Peyer's patch (tissue), 4 donors: ENCODE measurements around the gene ZNF318. TPM values are rescaled to one million over a fixed set of nuclear protein-coding genes. Genes with fewer than 3 reads are reported as not detected.
"Not testable (repeated sequence)": the region's sequence is repeated elsewhere in the genome, so short reads cannot be mapped to it uniquely, and the experiment has no call there.

Source experiments
- DNase-seq, 3 donors: peaks; one replicate each; pipeline ENCODE4 v3.0.0-alpha.2; 2017 to 2019
- H3K27ac ChIP-seq, 4 donors: fragments of 200-600 bp; sonication (generic); one replicate each; pipeline ENCODE4 v1.5.1; 2016 to 2019
- H3K27me3 ChIP-seq, 2 donors: fragments of 200-600 bp; sonication (generic); one replicate each; pipeline ENCODE4 v1.5.1; 2019
- H3K36me3 ChIP-seq, 3 donors: fragments of 200-600 bp; sonication (generic); one replicate each; pipeline ENCODE4 v1.5.1; 2016 to 2019
- H3K4me1 ChIP-seq, 4 donors: fragments of 200-600 bp; sonication (generic); one replicate each; pipeline ENCODE4 v1.5.1; 2016 to 2019
- H3K4me3 ChIP-seq, 4 donors: fragments of 200-600 bp; sonication (generic); 1 replicate in 3 of 4; 2 replicates in 1 of 4; pipeline ENCODE4 v1.5.1; 2016 to 2019; ENCODE audit warnings: mild to moderate bottlenecking in 1 of 4
- H3K9me3 ChIP-seq, 4 donors: fragments of 200-600 bp; sonication (generic); one replicate each; pipeline ENCODE4 v1.5.1; 2016 to 2019; ENCODE audit warnings: mild to moderate bottlenecking in 1 of 4
- CTCF ChIP-seq, 6 experiments: fragments of 450-650 bp in 4 of 6; fragments of 200-600 bp in 2 of 6; sonication (generic) in 1 of 6; IDR thresholded peaks; one replicate each; pipeline ENCODE4 v1.5.1; 2017 to 2019; ENCODE audit warnings: antibody characterized with exemption in 6 of 6, mild to moderate bottlenecking in 3 of 6, moderate library complexity in 1 of 6
- POLR2A ChIP-seq, 2 donors: fragments of 450-650 bp; IDR thresholded peaks; one replicate each; pipeline ENCODE4 v1.5.1; 2017; ENCODE audit warnings: antibody characterized with exemption in 2 of 2, mild to moderate bottlenecking in 2 of 2, moderate library complexity in 2 of 2
- total RNA-seq, 4 donors: library from RNA; depleted of rRNA; stranded (reverse); fragments of >200 nt; gene quantifications; one replicate each; pipeline ENCODE4 v1.1.0, GENCODE V29; 2016

The ZNF318 gene
- total RNA-seq, 4 donors from 2014 or later: 16.6 to 42.9 (median 24.5) TPM

GRCh38 chr6:43303751-43304331 lies 65.6 kb downstream of the ZNF318 start:
- H3K36me3 ChIP-seq: no peaks in the 10 kb centered on the region
- peaks cover 0 to 9% (median 3%) of the 10 kb centered on the region in 4 donors for H3K4me1 ChIP-seq
- H3K9me3 ChIP-seq: no peaks in the 10 kb centered on the region
- no peak overlapping the region for H3K27ac ChIP-seq
- DNase-seq: no peak
- TF ChIP-seq CTCF (IDR thresholded peaks at IDR 0.05): no peak
- no peak for TF ChIP-seq POLR2A (IDR thresholded peaks at IDR 0.05)
- no peaks in the 10 kb centered on the region for H3K27me3 ChIP-seq
- H3K4me3 ChIP-seq: no peak overlapping the region

GRCh38 chr6:43303006-43303405 lies 66.4 kb downstream of the ZNF318 start:
- H3K4me1 ChIP-seq, H3K27ac ChIP-seq, H3K4me3 ChIP-seq, H3K36me3 ChIP-seq, H3K9me3 ChIP-seq, H3K27me3 ChIP-seq: not testable (repeated sequence)
- DNase-seq: peak in 2 of 3 donors; percentile 13 to 38

GRCh38 chr6:43302126-43302525 lies 67.3 kb downstream of the ZNF318 start:
- Histone ChIP-seq H3K36me3 (no peaks in the 10 kb centered on the region), H3K27me3 (no peaks in the 10 kb centered on the region)

GRCh38 chr6:43301081-43301870 lies 68.2 kb downstream of the ZNF318 start:
- Histone ChIP-seq H3K36me3 (no peaks in the 10 kb centered on the region), H3K4me3 (no peak overlapping the region), H3K27ac (no peak overlapping the region), H3K4me1 (no peaks in the 10 kb centered on the region), H3K9me3 (no peaks in the 10 kb centered on the region), H3K27me3 (no peaks in the 10 kb centered on the region)
- DNase-seq: peak in 2 of 3 donors; percentile 10 to 36
- no peak for TF ChIP-seq CTCF (IDR thresholded peaks at IDR 0.05)
- TF ChIP-seq POLR2A (IDR thresholded peaks at IDR 0.05): no peak

More at GRCh38 chr6:43302126-43302525, 67.3 kb downstream of the ZNF318 start:
- Histone ChIP-seq H3K4me1 (no peaks in the 10 kb centered on the region), H3K9me3 (no peaks in the 10 kb centered on the region), H3K27ac (no peak overlapping the region), H3K4me3 (no peak overlapping the region)
- peak in 2 of 3 donors; percentile 4 to 26 for DNase-seq
- TF ChIP-seq POLR2A (IDR thresholded peaks at IDR 0.05) (no peak), CTCF (IDR thresholded peaks at IDR 0.05) (no peak)

- DNase-seq: peak in 1 of 3 donors; percentile 35
- Histone ChIP-seq H3K27me3 (no peaks in the 10 kb centered on the region), H3K4me3 (no peak overlapping the region), H3K4me1 (no peaks in the 10 kb centered on the region), H3K9me3 (no peaks in the 10 kb centered on the region), H3K27ac (no peak overlapping the region), H3K36me3 (no peaks in the 10 kb centered on the region)
- TF ChIP-seq CTCF (IDR thresholded peaks at IDR 0.05) (no peak), POLR2A (IDR thresholded peaks at IDR 0.05) (no peak)
Observed at GRCh38 chr6:43299338-43300293, 69.8 kb downstream of the ZNF318 start.
